HCT116 (cell line): Measurements from ENCODE around the gene UNKL. TPM values are rescaled to one million over a fixed set of nuclear protein-coding genes. Genes with fewer than 3 reads are reported as not detected.

Experiments
- ATAC-seq: fragments of 200-7000 bp; cut with Tn5 transposase; 2 replicates; pipeline ENCODE4 v1.9.1; 2020; ENCODE audit warnings: mild to moderate bottlenecking, moderate library complexity
- BruUV-seq: library from RNA; stranded (reverse); fragments of 400-500 nt; replicated peaks from 2 replicates; lab custom pipeline; 2021; lab: Mats Ljungman, UMichigan
- CTCF ChIA-PET: fragments of 300-600 bp; sonication (Branson Sonifier 250); formaldehyde crosslinking; loops from one replicate; lab custom pipeline; 2021; ENCODE audit warnings: antibody characterized with exemption; lab: Charles Lee
- POLR2A ChIA-PET: fragments of 300-600, 350-600 bp; sonication (Branson Sonifier 250); formaldehyde crosslinking; loops from one replicate; lab custom pipeline; 2021; ENCODE audit warnings: antibody characterized with exemption; lab: Charles Lee
- RAD21 ChIA-PET, 2 experiments: fragments of 300-600 bp; sonication (Branson Sonifier 250); formaldehyde crosslinking; loops; one replicate each; lab custom pipeline; 2023; ENCODE audit warnings: low total read pairs in 2 of 2; ENCODE audit not compliant: uncharacterized antibody in 2 of 2, unreplicated experiment in 2 of 2, low non-redundant PET in 1 of 2; lab: Charles Lee
- DNase-seq: peaks from one replicate; pipeline ENCODE4 v3.0.0-alpha.2; 2010; ENCODE audit warnings: low read depth, low spot score
- H2AFZ ChIP-seq: fragments of 200-600 bp; shearing (Covaris generic), sonication (generic); 2 replicates; pipeline ENCODE4 v1.6.1; 2017; ENCODE audit warnings: low read depth, mixed run types, mixed read lengths, antibody characterized with exemption, low read length; ENCODE audit not compliant: poor library complexity, severe bottlenecking
- H3K27ac ChIP-seq: 2 replicates; pipeline ENCODE4 v1.5.1; 2012; ENCODE audit warnings: low read depth, low read length
- H3K27me3 ChIP-seq: fragments of 200-600 bp; sonication (generic); 2 replicates; pipeline ENCODE4 v1.6.1; 2016; ENCODE audit warnings: mixed run types, low read length, mixed read lengths; ENCODE audit not compliant: insufficient read depth
- H3K36me3 ChIP-seq, 2 experiments: fragments of 200-500 bp in 1 of 2; fragments of 200-600 bp in 1 of 2; sonication (Bioruptor generic) in 1 of 2; sonication (generic) in 1 of 2; 2 replicates each; pipeline versions ENCODE4 v1.5.1 to v1.6.1; 2014 to 2016; ENCODE audit warnings: low read length in 2 of 2, inconsistent platforms in 1 of 2, mixed read lengths in 1 of 2, mixed run types in 1 of 2; ENCODE audit not compliant: insufficient read depth in 2 of 2, control insufficient read depth in 1 of 2
- H3K4me1 ChIP-seq, 2 experiments: fragments of 200-600 bp in 1 of 2; sonication (generic) in 1 of 2; 2 replicates each; pipeline versions ENCODE4 v1.5.1 to v1.6.1; 2012 to 2017; ENCODE audit warnings: low read length in 2 of 2, inconsistent platforms in 1 of 2, mild to moderate bottlenecking in 1 of 2, mixed read lengths in 1 of 2, mixed run types in 1 of 2, moderate library complexity in 1 of 2; ENCODE audit not compliant: insufficient read depth in 2 of 2, control insufficient read depth in 1 of 2
- H3K4me2 ChIP-seq: fragments of 200-600 bp; sonication (generic); 2 replicates; pipeline ENCODE4 v1.6.1; 2017; ENCODE audit warnings: mixed run types, low read length, mixed read lengths
- H3K4me3 ChIP-seq, 2 experiments: fragments of 200-600 bp in 1 of 2; sonication (generic) in 1 of 2; replicated peaks in 1 of 2; 2 replicates each; pipeline ENCODE4 v1.5.1; 2011 to 2016; ENCODE audit warnings: low read length in 2 of 2, control low read depth in 1 of 2, low read depth in 1 of 2, mild to moderate bottlenecking in 1 of 2, mixed read lengths in 1 of 2, mixed run types in 1 of 2
- H3K79me2 ChIP-seq: fragments of 200-600 bp; sonication (generic); 2 replicates; pipeline ENCODE4 v1.6.1; 2017; ENCODE audit warnings: mild to moderate bottlenecking, mixed run types, low read length, moderate library complexity, mixed read lengths; ENCODE audit not compliant: insufficient read depth
- H3K9ac ChIP-seq: fragments of 200-600 bp; sonication (generic); 2 replicates; pipeline ENCODE4 v1.6.1; 2016; ENCODE audit warnings: low read length, mixed read lengths
- H3K9me2 ChIP-seq: fragments of 200-600 bp; sonication (generic), shearing (Covaris generic); 2 replicates; pipeline ENCODE4 v1.6.1; 2017; ENCODE audit warnings: mixed run types, mild to moderate bottlenecking, moderate library complexity; ENCODE audit not compliant: insufficient read depth
- H3K9me3 ChIP-seq, 2 experiments: fragments of 200-500 bp in 1 of 2; fragments of 200-600 bp in 1 of 2; sonication (Bioruptor generic) in 1 of 2; sonication (generic) in 1 of 2; 2 replicates each; pipeline ENCODE4 v1.6.1; 2014 to 2017; ENCODE audit warnings: low read length in 2 of 2, mixed read lengths in 2 of 2, inconsistent platforms in 1 of 2, low read depth in 1 of 2, mild to moderate bottlenecking in 1 of 2, mixed run types in 1 of 2, moderate library complexity in 1 of 2; ENCODE audit not compliant: control insufficient read depth in 1 of 2, insufficient read depth in 1 of 2
- H4K20me1 ChIP-seq: fragments of 200-600 bp; sonication (generic), shearing (Covaris generic); 2 replicates; pipeline ENCODE4 v1.6.1; 2017; ENCODE audit warnings: mixed run types, mild to moderate bottlenecking, moderate library complexity; ENCODE audit not compliant: insufficient read depth
- ATF3 ChIP-seq: IDR thresholded peaks from 2 replicates; pipeline ENCODE4 v1.6.1; 2012
- CEBPB ChIP-seq: IDR thresholded peaks from 2 replicates; pipeline ENCODE4 v1.6.1; 2012; ENCODE audit warnings: low read depth
- JUND ChIP-seq: IDR thresholded peaks from 2 replicates; pipeline ENCODE4 v1.6.1; 2012
- SRF ChIP-seq: IDR thresholded peaks from 2 replicates; pipeline ENCODE4 v1.6.1; 2012; ENCODE audit warnings: low read depth
- YY1 ChIP-seq: IDR thresholded peaks from 2 replicates; pipeline ENCODE4 v1.6.1; 2011; ENCODE audit warnings: low read length, low read depth, moderate library complexity, mild to moderate bottlenecking; ENCODE audit not compliant: insufficient replicate concordance; ENCODE audit errors: extremely low read depth
- ZNF274 ChIP-seq: fragments of 200-500 bp; sonication (Bioruptor generic); IDR thresholded peaks from 2 replicates; pipeline ENCODE4 v1.6.1; 2014; ENCODE audit warnings: mild to moderate bottlenecking, low read depth, low read length, inconsistent platforms
- intact Hi-C: fragments of 100-400 bp; cut with micrococcal nuclease; formaldehyde crosslinking; loops from 2 replicates; pipeline ENCODE4 v1.10.0; 2022
- total RNA-seq: library from RNA; stranded (reverse); gene quantifications from one replicate; pipeline ENCODE4 v1.2.1, GENCODE V29; 2021; ENCODE audit not compliant: unreplicated experiment
- TF ChIP-seq, protein P1 (sequence below): IDR thresholded peaks from 2 replicates; pipeline ENCODE4 v1.6.1; 2012; ENCODE audit warnings: low read depth
- TF ChIP-seq, protein P2 (sequence below): IDR thresholded peaks from 2 replicates; pipeline ENCODE4 v1.6.1; 2012

The UNKL gene
- total RNA-seq, 1 experiment from 2014 or later: 24.9 TPM

- ChIA-PET POLR2A (no interaction called here), CTCF (no interaction called here), RAD21 (no interaction called here)
- no peak overlapping the region for H2AFZ ChIP-seq
- no peak overlapping the region for H3K9ac ChIP-seq
- H3K27ac ChIP-seq: no peak overlapping the region
- no peaks in the 10 kb centered on the region for H3K9me3 ChIP-seq
- H3K9me2 ChIP-seq: no peaks in the 10 kb centered on the region
- peaks cover 42% of the 10 kb centered on the region for H3K79me2 ChIP-seq
- TSS peak; percentile 60 for BruUV-seq
- no peak for ATAC-seq
- TF ChIP-seq, protein P1, sequence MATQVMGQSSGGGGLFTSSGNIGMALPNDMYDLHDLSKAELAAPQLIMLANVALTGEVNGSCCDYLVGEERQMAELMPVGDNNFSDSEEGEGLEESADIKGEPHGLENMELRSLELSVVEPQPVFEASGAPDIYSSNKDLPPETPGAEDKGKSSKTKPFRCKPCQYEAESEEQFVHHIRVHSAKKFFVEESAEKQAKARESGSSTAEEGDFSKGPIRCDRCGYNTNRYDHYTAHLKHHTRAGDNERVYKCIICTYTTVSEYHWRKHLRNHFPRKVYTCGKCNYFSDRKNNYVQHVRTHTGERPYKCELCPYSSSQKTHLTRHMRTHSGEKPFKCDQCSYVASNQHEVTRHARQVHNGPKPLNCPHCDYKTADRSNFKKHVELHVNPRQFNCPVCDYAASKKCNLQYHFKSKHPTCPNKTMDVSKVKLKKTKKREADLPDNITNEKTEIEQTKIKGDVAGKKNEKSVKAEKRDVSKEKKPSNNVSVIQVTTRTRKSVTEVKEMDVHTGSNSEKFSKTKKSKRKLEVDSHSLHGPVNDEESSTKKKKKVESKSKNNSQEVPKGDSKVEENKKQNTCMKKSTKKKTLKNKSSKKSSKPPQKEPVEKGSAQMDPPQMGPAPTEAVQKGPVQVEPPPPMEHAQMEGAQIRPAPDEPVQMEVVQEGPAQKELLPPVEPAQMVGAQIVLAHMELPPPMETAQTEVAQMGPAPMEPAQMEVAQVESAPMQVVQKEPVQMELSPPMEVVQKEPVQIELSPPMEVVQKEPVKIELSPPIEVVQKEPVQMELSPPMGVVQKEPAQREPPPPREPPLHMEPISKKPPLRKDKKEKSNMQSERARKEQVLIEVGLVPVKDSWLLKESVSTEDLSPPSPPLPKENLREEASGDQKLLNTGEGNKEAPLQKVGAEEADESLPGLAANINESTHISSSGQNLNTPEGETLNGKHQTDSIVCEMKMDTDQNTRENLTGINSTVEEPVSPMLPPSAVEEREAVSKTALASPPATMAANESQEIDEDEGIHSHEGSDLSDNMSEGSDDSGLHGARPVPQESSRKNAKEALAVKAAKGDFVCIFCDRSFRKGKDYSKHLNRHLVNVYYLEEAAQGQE: no peak
- TF ChIP-seq, protein P2, sequence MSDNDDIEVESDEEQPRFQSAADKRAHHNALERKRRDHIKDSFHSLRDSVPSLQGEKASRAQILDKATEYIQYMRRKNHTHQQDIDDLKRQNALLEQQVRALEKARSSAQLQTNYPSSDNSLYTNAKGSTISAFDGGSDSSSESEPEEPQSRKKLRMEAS: no peak
- no peak for TF ChIP-seq ATF3
- TF ChIP-seq, all 23 proteins: peak for 0
- H3K4me1 ChIP-seq: peaks cover 14 to 19% of the 10 kb centered on the region in 2 experiments
- H3K27me3 ChIP-seq: no peaks in the 10 kb centered on the region
- intact Hi-C loops: no loop called here
- no peaks in the 10 kb centered on the region for H4K20me1 ChIP-seq
- no peak overlapping the region for H3K4me3 ChIP-seq
- H3K36me3 ChIP-seq: peaks cover 0 to 9% of the 10 kb centered on the region in 2 experiments; a peak in 1 of 4 replicates
- no peak for DNase-seq
- H3K4me2 ChIP-seq: no peak overlapping the region
These were observed 65.2 kb downstream of the UNKL start for GRCh38 chr16:1349351-1349750.

- ChIA-PET CTCF (no interaction called here), POLR2A (no interaction called here), RAD21 (no interaction called here)
- no peak overlapping the region for H3K4me2 ChIP-seq
- no peaks in the 10 kb centered on the region for H3K9me2 ChIP-seq
- no peaks in the 10 kb centered on the region for H3K9me3 ChIP-seq
- intact Hi-C loops: no loop called here
- H3K79me2 ChIP-seq: peaks cover 38% of the 10 kb centered on the region
- H3K27me3 ChIP-seq: no peaks in the 10 kb centered on the region
- DNase-seq (no peak), ATAC-seq (no peak)
- H3K36me3 ChIP-seq: peaks cover 0 to 9% of the 10 kb centered on the region in 2 experiments; a peak in 1 of 4 replicates
- H3K4me1 ChIP-seq: peaks cover 14 to 19% of the 10 kb centered on the region in 2 experiments
- no peak overlapping the region for H2AFZ ChIP-seq
- TF ChIP-seq SRF (no peak), ZNF274 (no peak), YY1 (no peak), CEBPB (no peak), JUND (no peak)
- no peak overlapping the region for H3K27ac ChIP-seq
- H3K4me3 ChIP-seq: no peak overlapping the region
- BruUV-seq: no TSS peak
- no peaks in the 10 kb centered on the region for H4K20me1 ChIP-seq
- no peak overlapping the region for H3K9ac ChIP-seq
These were observed 65.6 kb downstream of the UNKL start for GRCh38 chr16:1348926-1349325.
